ENCODE data around the gene RPS6KB2.
"Not testable (repeated sequence)": the region's sequence is repeated elsewhere in the genome, so short reads cannot be mapped to it uniquely, and the experiment has no call there.

The RPS6KB2 gene

GRCh38 chr11:67468759-67469507 lies 40.6 kb downstream of the RPS6KB2 start, which contains the start of gene TMEM134:
TSS of gene TMEM134 (minus strand) at chr11:67469251. CDS start at chr11:67469192, 59 bp downstream.
- DNase-seq = peak; percentile 61

- no peak for DNase-seq
Observed at GRCh38 chr11:67469508-67469811, 41.2 kb downstream of the RPS6KB2 start.

- no peak for DNase-seq
Observed at GRCh38 chr11:67470337-67471002, 42.2 kb downstream of the RPS6KB2 start.

- DNase-seq = no peak
Observed at GRCh38 chr11:67472882-67473281, 44.6 kb downstream of the RPS6KB2 start.

GRCh38 chr11:67476692-67477091 lies 48.4 kb downstream of the RPS6KB2 start:
- DNase-seq = not testable (repeated sequence)

- DNase-seq = not testable (repeated sequence)
Observed at GRCh38 chr11:67477344-67478050, 49.2 kb downstream of the RPS6KB2 start.

GRCh38 chr11:67482275-67482826 lies 54.1 kb downstream of the RPS6KB2 start:
- DNase-seq = no peak

GRCh38 chr11:67482827-67483798 lies 54.8 kb downstream of the RPS6KB2 start, which contains the start of gene AIP:
TSS of gene AIP (plus strand) at chr11:67483026. CDS start at chr11:67483159, 133 bp downstream.
- peak; percentile 97 for DNase-seq

GRCh38 chr11:67483831-67484665 lies 55.8 kb downstream of the RPS6KB2 start:
- DNase-seq = no peak

GRCh38 chr11:67484847-67485311 lies 56.6 kb downstream of the RPS6KB2 start:
- no peak for DNase-seq

Data from NCI-H748 treated with DMSO at 0.1 percent for 48 hours (cell line).